GM12875 (cell line): ENCODE data around the gene LY9.
"Not testable (repeated sequence)": the region's sequence is repeated elsewhere in the genome, so short reads cannot be mapped to it uniquely, and the experiment has no call there.

Source experiments
- H3K4me3 ChIP-seq: one replicate; pipeline ENCODE4 v1.5.1; 2011; ENCODE audit warnings: low read depth, low read length, control low read depth
- CTCF ChIP-seq: IDR thresholded peaks from 2 replicates; pipeline ENCODE4 v1.5.1; 2011; ENCODE audit warnings: low read depth, mild to moderate bottlenecking, control low read depth, inconsistent platforms, low read length, moderate library complexity, borderline replicate concordance; ENCODE audit not compliant: insufficient read depth

LY9 gene

DNA sequence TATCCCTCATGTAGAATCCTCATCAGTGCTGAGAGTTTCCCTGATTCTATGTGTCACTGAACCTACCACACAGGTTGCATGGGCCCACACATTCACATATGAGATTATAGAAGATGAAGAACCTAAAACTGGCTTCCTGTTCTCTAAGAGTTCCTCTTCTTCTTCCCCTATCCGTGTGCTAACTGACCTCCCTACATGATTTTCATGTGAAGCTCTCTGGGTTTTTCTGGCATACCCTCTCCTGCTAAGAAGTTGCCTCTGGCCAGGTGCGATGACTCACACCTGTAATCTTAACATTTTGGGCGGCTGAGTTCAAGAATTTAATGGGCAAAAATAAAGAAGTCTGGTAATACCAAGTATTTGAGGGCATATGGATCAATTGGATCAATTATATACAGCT lies 72.2 kb downstream of the LY9 start:
- TF ChIP-seq CTCF: no peak
- no peak overlapping the region for H3K4me3 ChIP-seq

GRCh38 chr1:160874935-160875334 lies 79.0 kb downstream of the LY9 start:
- H3K4me3 ChIP-seq: no peak overlapping the region
- no peak for TF ChIP-seq CTCF

DNA sequence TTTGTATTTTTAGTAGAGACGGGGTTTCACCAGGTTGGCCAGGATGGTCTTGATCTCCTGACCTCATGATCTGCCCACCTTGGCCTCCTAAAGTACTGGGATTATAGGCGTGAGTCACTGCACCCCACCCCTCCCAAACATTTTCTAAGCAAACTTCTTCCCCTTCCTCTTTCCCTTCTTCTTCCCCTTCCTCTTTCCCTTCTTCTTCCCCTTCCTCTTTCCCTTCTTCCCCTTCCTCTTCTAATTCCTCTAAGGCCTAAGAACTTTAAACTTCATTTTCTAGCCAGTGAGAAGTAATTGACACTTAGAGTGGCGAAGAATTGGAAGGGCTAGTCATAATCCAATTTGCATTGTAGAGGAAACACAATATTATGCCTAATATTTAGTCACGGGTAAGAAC lies 79.6 kb downstream of the LY9 start:
- H3K4me3 ChIP-seq: not testable (repeated sequence)

DNA sequence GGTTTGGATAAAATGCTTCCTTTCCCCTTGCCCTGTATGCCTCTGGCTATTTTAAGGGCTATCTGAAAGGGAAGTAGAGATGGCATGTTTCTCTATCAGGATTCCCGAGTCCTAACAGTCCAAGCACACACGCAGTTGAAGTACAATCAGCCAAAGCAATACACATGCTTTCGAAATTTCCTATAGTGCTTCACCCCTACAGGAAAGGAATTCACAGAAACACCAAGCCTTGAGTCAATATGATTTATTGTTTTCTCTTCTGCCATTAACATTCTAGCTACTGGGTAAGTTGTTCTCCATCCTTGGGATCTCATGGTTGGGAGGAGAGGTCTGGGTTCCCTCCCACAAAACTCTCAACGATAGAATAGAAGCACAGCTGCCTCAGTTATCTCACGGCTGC lies 80.3 kb downstream of the LY9 start:
- TF ChIP-seq CTCF: no peak
- H3K4me3 ChIP-seq: no peak overlapping the region

- H3K4me3 ChIP-seq: no peak overlapping the region
- peak; percentile 33; the same call in 1 of the 2 replicates for TF ChIP-seq CTCF
Observed at GRCh38 chr1:160877221-160877620, 81.2 kb downstream of the LY9 start.
